H1 (cell line): ENCODE results near the gene PLA1A. TPM values are rescaled to one million over a fixed set of nuclear protein-coding genes. Genes with fewer than 3 reads are reported as not detected.

Source experiments
- CREB1 ChIP-seq: IDR thresholded peaks from 2 replicates; pipeline ENCODE4 v1.6.1; 2012; ENCODE audit warnings: inconsistent platforms
- CTBP2 ChIP-seq: IDR thresholded peaks from 2 replicates; pipeline ENCODE4 v1.7.0; 2011; ENCODE audit warnings: borderline replicate concordance, mild to moderate bottlenecking, moderate library complexity, mixed read lengths, low read length; ENCODE audit not compliant: insufficient read depth, insufficient read length
- NRF1 ChIP-seq: IDR thresholded peaks from 2 replicates; pipeline ENCODE4 v1.6.1; 2011; ENCODE audit warnings: mild to moderate bottlenecking, low read depth, low read length, improper control_type of control experiment
- POU5F1 ChIP-seq: IDR thresholded peaks from 2 replicates; pipeline ENCODE4 v1.6.1; 2011; ENCODE audit warnings: low read depth, mild to moderate bottlenecking, low read length, moderate library complexity
- RAD21 ChIP-seq, 2 experiments: IDR thresholded peaks in 1 of 2; conservative IDR thresholded peaks in 1 of 2; 2 replicates each; pipeline ENCODE4 v1.6.1; 2011; ENCODE audit warnings: low read depth in 2 of 2, low read length in 2 of 2, improper control_type of control experiment in 1 of 2, inconsistent platforms in 1 of 2, mild to moderate bottlenecking in 1 of 2, moderate library complexity in 1 of 2
- polyA plus RNA-seq, 7 experiments: library from polyadenylated mRNA; depleted of rRNA in 3 of 7; stranded (reverse) in 5 of 7; unstranded in 2 of 7; fragments of >200 nt in 5 of 7; fragments of 200-250 nt in 2 of 7; gene quantifications; 1 replicate in 5 of 7; 2 replicates in 1 of 7; 4 replicates in 1 of 7; pipeline versions ENCODE4 v1.2.1 to v1.2.3, GENCODE V29; 2011 to 2013; ENCODE audit warnings: missing spikeins in 2 of 7, mixed read lengths in 2 of 7
- total RNA-seq: library from RNA; stranded (reverse); fragmentation: NEBNext Ultra II Directional; extraction: Animal tissue kit (Norgen Biotek cat#: 25700); gene quantifications from 2 replicates; pipeline ENCODE4 v1.2.1, GENCODE V29; 2021
- TF ChIP-seq, protein P1 (sequence below): IDR thresholded peaks from 2 replicates; pipeline ENCODE4 v1.6.1; 2012; ENCODE audit warnings: inconsistent platforms

PLA1A gene
- total and polyA plus RNA-seq, 2 of the 8 experiments (the other 6 are each of a cell fraction or from before 2014, with no cell fraction given) = not detected

DNA sequence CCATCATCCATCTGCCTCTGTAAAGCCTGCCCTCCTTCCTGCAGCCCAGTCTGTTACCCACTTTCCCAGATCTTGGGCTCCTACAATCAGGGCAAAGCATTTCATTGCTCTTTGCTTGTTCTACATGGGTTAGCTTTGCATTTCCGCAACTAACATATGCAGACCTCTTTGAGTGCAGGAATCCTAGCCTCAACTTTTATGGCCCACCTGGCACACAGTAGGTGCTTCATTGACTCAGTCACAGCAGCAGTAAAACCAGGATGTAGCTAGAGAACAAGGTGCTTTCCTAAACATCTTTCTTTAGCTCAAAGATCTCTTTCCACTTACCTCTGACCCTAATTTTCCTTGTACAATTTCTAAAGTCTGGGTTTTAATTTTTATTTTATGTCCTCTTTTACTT is 41.8 kb upstream of the PLA1A start (continued):
- TF ChIP-seq, protein P1, sequence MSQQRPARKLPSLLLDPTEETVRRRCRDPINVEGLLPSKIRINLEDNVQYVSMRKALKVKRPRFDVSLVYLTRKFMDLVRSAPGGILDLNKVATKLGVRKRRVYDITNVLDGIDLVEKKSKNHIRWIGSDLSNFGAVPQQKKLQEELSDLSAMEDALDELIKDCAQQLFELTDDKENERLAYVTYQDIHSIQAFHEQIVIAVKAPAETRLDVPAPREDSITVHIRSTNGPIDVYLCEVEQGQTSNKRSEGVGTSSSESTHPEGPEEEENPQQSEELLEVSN = no peak
- TF ChIP-seq NRF1 (no peak), POU5F1 (no peak), CREB1 (no peak), CTBP2 (no peak), RAD21 (IDR thresholded peaks at IDR 0.05 in 1 of 2, conservative IDR thresholded peaks at IDR 0.05 in 1 of 2; ENCODE audit: low read depth in 2 of 2, low read length in 2 of 2) (no peak)
